ENCODE results near the gene PLXNA4. TPM values are rescaled to one million over a fixed set of nuclear protein-coding genes. Genes with fewer than 3 reads are reported as not detected.

Gene PLXNA4
- total and polyA plus RNA-seq, 9 of the 15 experiments (the other 6 are each of a cell fraction or from before 2014, with no cell fraction given) = under 0.01 to 0.09 TPM; not detected in 7

GRCh38 chr7:132499487-132499886 lies 76.8 kb downstream of the PLXNA4 start (continued):
- TF ChIP-seq ZNF407 (IDR thresholded peaks at IDR 0.05; ENCODE audit: low read depth) = no peak

GRCh38 chr7:132499065-132499464 lies 77.2 kb downstream of the PLXNA4 start:
- in situ Hi-C loops (cut with MboI) (no loop called here), intact Hi-C loops (cut with micrococcal nuclease) (no loop called here)
- Histone ChIP-seq H3K9me1 (ENCODE audit: control insufficient read depth, insufficient read depth, low read length) (peaks cover 5% of the 10 kb centered on the region), H3K79me2 (ENCODE audit: control insufficient read depth, insufficient read depth, low read length) (no peaks in the 10 kb centered on the region), H3K4me3 (no peak overlapping the region), H3K9me3 (replicated peaks; ENCODE audit: control insufficient read depth, insufficient read depth, low read depth, low read length) (no peaks in the 10 kb centered on the region), H4K20me1 (replicated peaks; ENCODE audit: control insufficient read depth, insufficient read depth, low read length) (peaks cover 22% of the 10 kb centered on the region; the same call in 1 of the 2 replicates), H3K27me3 (ENCODE audit: control insufficient read depth in 2 of 2, insufficient read depth in 2 of 2, low read length in 2 of 2) (peaks cover 2 to 35% of the 10 kb centered on the region in 2 experiments; a peak in 3 of 5 replicates), H3K4me2 (ENCODE audit: insufficient read depth, low read length) (no peak overlapping the region), H3K36me3 (ENCODE audit: control insufficient read depth, insufficient read depth, low read length) (no peaks in the 10 kb centered on the region), H3K4me1 (replicated peaks in 1 of 2; ENCODE audit: control insufficient read depth in 2 of 2, insufficient read depth in 2 of 2, low read length in 2 of 2) (no peaks in the 10 kb centered on the region), H2AFZ (ENCODE audit: low read depth, low read length) (no peak overlapping the region), H3K27ac (ENCODE audit: extremely low read depth, low read depth, low read length) (no peak overlapping the region), H3K9ac (ENCODE audit: insufficient read depth in 1 of 2, low read depth in 2 of 2, low read length in 2 of 2) (no peak overlapping the region)
- WGBS (ENCODE audit: insufficient coverage, low coverage, missing lambda C conversion rate) = 0% methylated on average over 3 of the region's 3 CpGs
- no TSS peak for BruUV-seq (replicated peaks)
- ChIA-PET CTCF (ENCODE audit: low intra/inter-chr PET ratio) (no interaction called here), POLR2A (interaction anchor here (0.6 to 0.7 kb wide), 2 partner anchors 44 to 1369 kb away, joined by 3 to 5 read pairs; no protein-coding TSS in a partner anchor)
- FAIRE-seq (no peak), ATAC-seq (no peak), DNase-seq (ENCODE audit: extremely low read depth in 1 of 4, low spot score in 3 of 4) (no peak)
- TF ChIP-seq CREB3 (tag; conservative IDR thresholded peaks at IDR 0.05; ENCODE audit: low read depth) = no peak
- no peak for TF ChIP-seq FOXJ2 (tag; IDR thresholded peaks at IDR 0.05)
- TF ChIP-seq PATZ1 (CRISPR knock-in tag; IDR thresholded peaks at IDR 0.05; ENCODE audit: borderline replicate concordance) = no peak
- no peak for TF ChIP-seq SOX6 (IDR thresholded peaks at IDR 0.05)
- TF ChIP-seq MEIS2 (IDR thresholded peaks at IDR 0.05; ENCODE audit: partially characterized antibody) = no peak
- TF ChIP-seq MBD1 (CRISPR knock-in tag; IDR thresholded peaks at IDR 0.05) = no peak
